Measurements from ENCODE around the gene LRP1B. TPM values are rescaled to one million over a fixed set of nuclear protein-coding genes. Genes with fewer than 3 reads are reported as not detected.

The LRP1B gene
- total and polyA plus RNA-seq, 2 of the 8 experiments (the other 6 are each of a cell fraction or from before 2014, with no cell fraction given), result 0.03 TPM; not detected in 1

- Histone ChIP-seq H4K5ac (ENCODE audit: insufficient read length, low read depth, low read length) (no peak overlapping the region), H3K79me1 (ENCODE audit: low read depth, low read length) (no peaks in the 10 kb centered on the region), H2AFZ (ENCODE audit: low read length) (no peak overlapping the region), H3K36me3 (ENCODE audit: control insufficient read depth in 2 of 4, insufficient read depth in 4 of 4, low read length in 3 of 4) (no peaks in the 10 kb centered on the region), H3K56ac (replicated peaks; ENCODE audit: insufficient read length, low read depth, low read length) (no peak overlapping the region), H3K23me2 (ENCODE audit: low read depth, low read length) (no peaks in the 10 kb centered on the region), H3K4me1 (replicated peaks in 1 of 4; ENCODE audit: control insufficient read depth in 3 of 4, insufficient read depth in 4 of 4, low read length in 3 of 4) (no peaks in the 10 kb centered on the region), H4K91ac (replicated peaks; ENCODE audit: insufficient read length, low read length) (no peak overlapping the region), H3K18ac (ENCODE audit: extremely low read depth, low read length) (no peak overlapping the region), H3K9me3 (ENCODE audit: insufficient read depth in 2 of 2, low read depth in 1 of 2, low read length in 1 of 2) (no peaks in the 10 kb centered on the region), H2BK12ac (ENCODE audit: low read depth, low read length) (no peak overlapping the region), H4K20me1 (replicated peaks in 1 of 2; ENCODE audit: control insufficient read depth in 1 of 2, insufficient read depth in 2 of 2, low read length in 2 of 2) (no peaks in the 10 kb centered on the region), H3K27ac (ENCODE audit: low read depth, low read length) (no peak overlapping the region), H4K8ac (ENCODE audit: extremely low read depth, insufficient read depth, low read length) (no peak overlapping the region), H2AK5ac (ENCODE audit: low read depth, low read length) (no peak overlapping the region), H3K79me2 (ENCODE audit: control insufficient read depth in 1 of 2, insufficient read depth in 2 of 2, low read length in 2 of 2) (no peaks in the 10 kb centered on the region), H2BK5ac (ENCODE audit: low read depth, low read length) (no peak overlapping the region), H2BK15ac (ENCODE audit: low read length) (no peak overlapping the region), H3K14ac (ENCODE audit: insufficient read length) (no peak overlapping the region), H3K9ac (replicated peaks in 1 of 4; ENCODE audit: extremely low read depth in 1 of 4, low read depth in 3 of 4, low read length in 3 of 4) (no peak overlapping the region), H3K4me3 (ENCODE audit: extremely low read depth in 1 of 4, insufficient read depth in 2 of 4, low read depth in 3 of 4, low read length in 4 of 4) (no peak overlapping the region), H2BK120ac (replicated peaks; ENCODE audit: low read depth, low read length) (no peak overlapping the region), H3K4me2 (ENCODE audit: insufficient read depth in 1 of 2, low read depth in 2 of 2, low read length in 2 of 2) (no peak overlapping the region), H3K4ac (replicated peaks; ENCODE audit: insufficient read length, low read depth, low read length) (no peak overlapping the region), H2BK20ac (ENCODE audit: low read length) (no peak overlapping the region), H3K23ac (ENCODE audit: insufficient read length) (no peak overlapping the region), H3K27me3 (replicated peaks in 1 of 4; ENCODE audit: control insufficient read depth in 3 of 4, extremely low read depth in 1 of 4, insufficient read depth in 3 of 4, low read length in 3 of 4) (no peaks in the 10 kb centered on the region)
- DNase-seq (ENCODE audit: low read depth in 1 of 2, low spot score in 2 of 2) (no peak), FAIRE-seq (no peak)
- no peak for TF ChIP-seq POLR2A (IDR thresholded peaks at IDR 0.05; ENCODE audit: control extremely low read depth in 1 of 2, low read depth in 2 of 2, low read length in 2 of 2)
- no peak for TF ChIP-seq KDM5A (IDR thresholded peaks at IDR 0.05; ENCODE audit: low read length)
- no peak for TF ChIP-seq POLR2AphosphoS5 (IDR thresholded peaks at IDR 0.05; ENCODE audit: low read depth, low read length)
- TF ChIP-seq HDAC2 (IDR thresholded peaks at IDR 0.05; ENCODE audit: borderline replicate concordance in 1 of 2, low read depth in 2 of 2, low read length in 2 of 2), result no peak
- no peak for TF ChIP-seq EGR1 (IDR thresholded peaks at IDR 0.05; ENCODE audit: borderline replicate concordance, low read depth, low read length)
- no peak for TF ChIP-seq FOSL1 (IDR thresholded peaks at IDR 0.05; ENCODE audit: insufficient read depth, low read depth, low read length)
- no peak for TF ChIP-seq ASH2L (IDR thresholded peaks at IDR 0.05; ENCODE audit: low read length)
- no peak for TF ChIP-seq CBX8 (IDR thresholded peaks at IDR 0.05; ENCODE audit: borderline replicate concordance, low read depth, low read length)
- TF ChIP-seq RXRA (IDR thresholded peaks at IDR 0.05; ENCODE audit: insufficient read depth, low read depth, low read length), result no peak
- no peak for TF ChIP-seq KDM1A (IDR thresholded peaks at IDR 0.05; ENCODE audit: borderline replicate concordance, low read length)
- WGBS, 2 experiments (ENCODE audit: extremely low coverage in 1 of 2, insufficient coverage in 1 of 2, insufficient read length in 1 of 2, insufficient replicate concordance in 2 of 2, low coverage in 1 of 2, low lambda C conversion rate in 2 of 2, missing lambda C conversion rate in 1 of 2), result 91% methylated on average over 1 of the region's 1 CpG; no CpG with 5 or more reads in 1 of the 2 experiments
- CTCF ChIA-PET (ENCODE audit: partially characterized antibody), result no interaction called here
- POLR2A ChIA-PET (ENCODE audit: partially characterized antibody), result no interaction called here
Measured at GRCh38 chr2:141848191-141848590, 282.6 kb downstream of the LRP1B start.

Measured in H1 (cell line).